Measurements from ENCODE around the gene PLBD1. TPM values are rescaled to one million over a fixed set of nuclear protein-coding genes. Genes with fewer than 3 reads are reported as not detected.

Gene PLBD1
- polyA plus RNA-seq, 2 of the 4 experiments (the other 2 are of a cell fraction): 4.9 to 10.3 TPM

DNA sequence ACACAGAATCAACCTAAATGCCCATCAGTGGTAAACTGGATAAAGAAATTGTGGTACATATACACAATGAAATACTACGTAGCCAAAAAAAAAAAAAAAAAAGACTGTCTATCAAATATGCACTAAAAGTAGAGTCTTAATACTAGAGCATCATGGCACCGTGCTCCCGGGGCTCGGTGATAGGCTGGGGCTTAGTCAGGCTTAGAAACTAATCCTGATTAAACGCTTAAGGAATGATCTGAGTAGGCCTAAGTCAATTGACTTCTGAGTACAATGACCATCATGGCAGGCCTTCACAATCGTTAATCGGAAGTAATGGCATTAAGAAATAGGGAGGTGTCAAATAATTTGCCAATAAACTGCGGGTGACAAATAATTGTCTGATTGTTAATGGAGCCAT lies 9.7 kb downstream of the PLBD1 start:
- no peak overlapping the region for H3K4me3 ChIP-seq
- no peaks in the 10 kb centered on the region for H3K4me1 ChIP-seq
- H3K4me2 ChIP-seq: no peak overlapping the region
- DNase-seq (ENCODE audit: low read depth in 1 of 2, low spot score in 1 of 2): no peak
- CTCF ChIA-PET: no interaction called here
- H3K9me3 ChIP-seq: no peaks in the 10 kb centered on the region; the same call in 2 of the 3 replicates
- H3K27ac ChIP-seq: no peak overlapping the region
- no peak for ATAC-seq
- 77% methylated on average over 8 of the region's 8 CpGs for WGBS (ENCODE audit: missing lambda C conversion rate)
- POLR2A ChIA-PET: no interaction called here
- no peak for FAIRE-seq
- no peak for TF ChIP-seq EP300 (IDR thresholded peaks at IDR 0.05)
- TF ChIP-seq CHD4 (IDR thresholded peaks at IDR 0.05; ENCODE audit: borderline replicate concordance): no peak
- TF ChIP-seq ZSCAN20 (CRISPR knock-in tag; IDR thresholded peaks at IDR 0.05): no peak
- no peak for TF ChIP-seq FOXS1 (CRISPR knock-in tag; IDR thresholded peaks at IDR 0.05)
- TF ChIP-seq, protein P1, sequence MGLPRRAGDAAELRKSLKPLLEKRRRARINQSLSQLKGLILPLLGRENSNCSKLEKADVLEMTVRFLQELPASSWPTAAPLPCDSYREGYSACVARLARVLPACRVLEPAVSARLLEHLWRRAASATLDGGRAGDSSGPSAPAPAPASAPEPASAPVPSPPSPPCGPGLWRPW (IDR thresholded peaks at IDR 0.05): no peak
- no peak for TF ChIP-seq TP53 (CRISPR knock-in tag; IDR thresholded peaks at IDR 0.05)
- TF ChIP-seq CBX8 (IDR thresholded peaks at IDR 0.05): no peak
- TF ChIP-seq HOXA7 (CRISPR knock-in tag; IDR thresholded peaks at IDR 0.05): no peak
- no peak for TF ChIP-seq JUN (IDR thresholded peaks at IDR 0.05)
- TF ChIP-seq NR3C1 (IDR thresholded peaks at IDR 0.05): no peak
- TF ChIP-seq ZNF302 (CRISPR knock-in tag; IDR thresholded peaks at IDR 0.05): no peak
- TF ChIP-seq, protein P2, sequence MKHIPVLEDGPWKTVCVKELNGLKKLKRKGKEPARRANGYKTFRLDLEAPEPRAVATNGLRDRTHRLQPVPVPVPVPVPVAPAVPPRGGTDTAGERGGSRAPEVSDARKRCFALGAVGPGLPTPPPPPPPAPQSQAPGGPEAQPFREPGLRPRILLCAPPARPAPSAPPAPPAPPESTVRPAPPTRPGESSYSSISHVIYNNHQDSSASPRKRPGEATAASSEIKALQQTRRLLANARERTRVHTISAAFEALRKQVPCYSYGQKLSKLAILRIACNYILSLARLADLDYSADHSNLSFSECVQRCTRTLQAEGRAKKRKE (CRISPR knock-in tag; IDR thresholded peaks at IDR 0.05; ENCODE audit: low read depth): no peak
- TF ChIP-seq TFCP2L1 (CRISPR knock-in tag; IDR thresholded peaks at IDR 0.05): no peak
- TF ChIP-seq ZC3H11A (IDR thresholded peaks at IDR 0.05): no peak
- TF ChIP-seq POLR2AphosphoS2 (conservative IDR thresholded peaks at IDR 0.05; ENCODE audit: low read length): no peak
- TF ChIP-seq, protein P3, sequence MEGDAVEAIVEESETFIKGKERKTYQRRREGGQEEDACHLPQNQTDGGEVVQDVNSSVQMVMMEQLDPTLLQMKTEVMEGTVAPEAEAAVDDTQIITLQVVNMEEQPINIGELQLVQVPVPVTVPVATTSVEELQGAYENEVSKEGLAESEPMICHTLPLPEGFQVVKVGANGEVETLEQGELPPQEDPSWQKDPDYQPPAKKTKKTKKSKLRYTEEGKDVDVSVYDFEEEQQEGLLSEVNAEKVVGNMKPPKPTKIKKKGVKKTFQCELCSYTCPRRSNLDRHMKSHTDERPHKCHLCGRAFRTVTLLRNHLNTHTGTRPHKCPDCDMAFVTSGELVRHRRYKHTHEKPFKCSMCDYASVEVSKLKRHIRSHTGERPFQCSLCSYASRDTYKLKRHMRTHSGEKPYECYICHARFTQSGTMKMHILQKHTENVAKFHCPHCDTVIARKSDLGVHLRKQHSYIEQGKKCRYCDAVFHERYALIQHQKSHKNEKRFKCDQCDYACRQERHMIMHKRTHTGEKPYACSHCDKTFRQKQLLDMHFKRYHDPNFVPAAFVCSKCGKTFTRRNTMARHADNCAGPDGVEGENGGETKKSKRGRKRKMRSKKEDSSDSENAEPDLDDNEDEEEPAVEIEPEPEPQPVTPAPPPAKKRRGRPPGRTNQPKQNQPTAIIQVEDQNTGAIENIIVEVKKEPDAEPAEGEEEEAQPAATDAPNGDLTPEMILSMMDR (IDR thresholded peaks at IDR 0.05): no peak

DNA sequence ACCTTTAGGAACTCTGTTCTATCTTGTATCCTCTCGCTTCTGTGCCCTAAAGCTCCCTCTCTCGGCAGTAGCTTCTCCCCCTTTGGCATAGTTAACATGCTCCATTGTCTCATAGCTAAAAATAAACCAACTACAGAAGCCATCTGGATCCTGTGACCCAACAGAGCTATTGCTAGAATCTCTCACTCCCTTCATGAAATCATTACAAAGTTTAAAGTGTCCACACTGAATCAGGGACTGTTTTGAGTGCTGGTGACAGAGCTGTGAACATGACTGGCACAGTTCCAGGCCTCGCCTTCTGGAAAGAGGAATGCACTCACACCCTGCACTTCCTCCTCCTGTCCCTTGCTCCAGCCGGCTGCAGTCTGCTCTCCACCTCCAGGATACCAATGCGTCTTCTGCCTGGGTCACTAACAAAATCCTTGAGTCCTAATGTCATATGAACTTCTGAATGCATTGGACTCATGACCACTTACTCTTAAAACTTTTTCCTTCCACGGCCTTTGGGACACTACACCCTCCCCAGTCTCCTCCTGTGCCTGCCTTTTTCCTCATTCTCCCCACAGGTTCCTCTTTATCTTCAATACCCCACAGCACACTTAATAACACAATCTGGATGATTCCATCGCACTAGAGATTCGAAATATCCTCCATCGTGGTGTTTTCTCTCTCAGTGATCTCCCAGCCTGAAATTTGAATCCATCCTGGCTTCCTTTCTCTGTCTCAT lies 13.2 kb downstream of the PLBD1 start:
- Histone ChIP-seq H3K4me2 (no peak overlapping the region), H3K27ac (no peak overlapping the region), H3K9me3 (peaks cover 4% of the 10 kb centered on the region; the same call in 2 of the 3 replicates), H3K4me3 (no peak overlapping the region), H3K4me1 (no peaks in the 10 kb centered on the region)
- ATAC-seq (peak in 1 of 2 experiments; percentile 80; a peak in 3 of 6 replicates), FAIRE-seq (no peak), DNase-seq (ENCODE audit: low read depth in 1 of 2, low spot score in 1 of 2) (peak in 1 of 2 experiments; percentile 42)
- TF ChIP-seq RFX5 (IDR thresholded peaks at IDR 0.05) (no peak), KDM5A (IDR thresholded peaks at IDR 0.05) (no peak), HOXB13 (CRISPR knock-in tag; IDR thresholded peaks at IDR 0.05; ENCODE audit: low read depth) (no peak), ESRRA (IDR thresholded peaks at IDR 0.05; ENCODE audit: borderline replicate concordance, low read length) (no peak), RNF2 (IDR thresholded peaks at IDR 0.05; ENCODE audit: borderline replicate concordance, low read depth) (no peak), GATA3 (IDR thresholded peaks at IDR 0.05; ENCODE audit: borderline replicate concordance) (no peak), HDAC2 (IDR thresholded peaks at IDR 0.05) (no peak), POLR2AphosphoS2 (conservative IDR thresholded peaks at IDR 0.05; ENCODE audit: low read length) (no peak), RCOR1 (IDR thresholded peaks at IDR 0.05; ENCODE audit: low read depth, low read length) (no peak)
- TF ChIP-seq, protein P4, sequence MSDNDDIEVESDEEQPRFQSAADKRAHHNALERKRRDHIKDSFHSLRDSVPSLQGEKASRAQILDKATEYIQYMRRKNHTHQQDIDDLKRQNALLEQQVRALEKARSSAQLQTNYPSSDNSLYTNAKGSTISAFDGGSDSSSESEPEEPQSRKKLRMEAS (IDR thresholded peaks at IDR 0.05): no peak
- 38% methylated on average over 9 of the region's 9 CpGs for WGBS (ENCODE audit: missing lambda C conversion rate)
- CTCF ChIA-PET: no interaction called here
- POLR2A ChIA-PET: no interaction called here

All from A549 (cell line).